Endometrial microvascular endothelial cells (primary cell): ENCODE results near the gene SLC39A10. TPM values are rescaled to one million over a fixed set of nuclear protein-coding genes. Genes with fewer than 3 reads are reported as not detected.
"Not testable (repeated sequence)": the region's sequence is repeated elsewhere in the genome, so short reads cannot be mapped to it uniquely, and the experiment has no call there.

Experiments used
- in situ Hi-C: cut with HindIII; loops from 2 replicates; pipeline ENCODE4 v1.10.0; 2017; ENCODE audit warnings: low sequenced_read_pairs, low pct_unique_long_range_greater_than_20kb; ENCODE audit errors: inconsistent ontology term
- total RNA-seq: library from RNA; depleted of rRNA; stranded (reverse); fragments of >200 nt; gene quantifications from one replicate; pipeline ENCODE4 v1.2.3, GENCODE V29; 2015; ENCODE audit errors: inconsistent ontology term

The SLC39A10 gene
- total RNA-seq, 1 donor from 2014 or later, result 21.1 TPM

GRCh38 chr2:195665153-195665552 is 8.1 kb downstream of the SLC39A10 start:
- in situ Hi-C loops, result not testable (repeated sequence)

GRCh38 chr2:195666113-195666712 is 9.2 kb downstream of the SLC39A10 start:
- in situ Hi-C loops, result no loop called here

GRCh38 chr2:195667974-195668373 is 10.9 kb downstream of the SLC39A10 start:
- in situ Hi-C loops, result no loop called here

GRCh38 chr2:195670191-195670590 is 13.2 kb downstream of the SLC39A10 start:
- in situ Hi-C loops, result no loop called here

- in situ Hi-C loops, result no loop called here
These were observed 14.5 kb downstream of the SLC39A10 start for GRCh38 chr2:195671563-195671962.

- in situ Hi-C loops, result no loop called here
These were observed 15.6 kb downstream of the SLC39A10 start for GRCh38 chr2:195672674-195673073.

GRCh38 chr2:195674491-195675221 is 17.6 kb downstream of the SLC39A10 start:
- in situ Hi-C loops, result no loop called here

- in situ Hi-C loops, result no loop called here
These were observed 18.9 kb downstream of the SLC39A10 start for GRCh38 chr2:195675783-195676427.

GRCh38 chr2:195677290-195677689 is 20.3 kb downstream of the SLC39A10 start:
- in situ Hi-C loops, result no loop called here

- in situ Hi-C loops, result no loop called here
These were observed 20.9 kb downstream of the SLC39A10 start for GRCh38 chr2:195677884-195678283.

GRCh38 chr2:195682077-195682476 is 25.1 kb downstream of the SLC39A10 start:
- in situ Hi-C loops, result no loop called here

- in situ Hi-C loops, result no loop called here
These were observed 26.1 kb downstream of the SLC39A10 start for GRCh38 chr2:195683174-195683573.

- in situ Hi-C loops, result no loop called here
These were observed 29.5 kb downstream of the SLC39A10 start for GRCh38 chr2:195686564-195686963.

- in situ Hi-C loops, result no loop called here
These were observed 30.5 kb downstream of the SLC39A10 start for GRCh38 chr2:195687320-195688086.

- in situ Hi-C loops, result not testable (repeated sequence)
These were observed 35.5 kb downstream of the SLC39A10 start for GRCh38 chr2:195692531-195692930.

GRCh38 chr2:195694553-195694952 is 37.5 kb downstream of the SLC39A10 start:
- in situ Hi-C loops, result no loop called here

GRCh38 chr2:195695002-195695631 is 38.1 kb downstream of the SLC39A10 start:
- in situ Hi-C loops, result no loop called here

GRCh38 chr2:195696012-195696411 is 39.0 kb downstream of the SLC39A10 start:
- in situ Hi-C loops, result no loop called here

- in situ Hi-C loops, result no loop called here
These were observed 40.7 kb downstream of the SLC39A10 start for GRCh38 chr2:195697681-195698220.
